ENCODE measurements around the gene OSBPL5.

The OSBPL5 gene

DNA sequence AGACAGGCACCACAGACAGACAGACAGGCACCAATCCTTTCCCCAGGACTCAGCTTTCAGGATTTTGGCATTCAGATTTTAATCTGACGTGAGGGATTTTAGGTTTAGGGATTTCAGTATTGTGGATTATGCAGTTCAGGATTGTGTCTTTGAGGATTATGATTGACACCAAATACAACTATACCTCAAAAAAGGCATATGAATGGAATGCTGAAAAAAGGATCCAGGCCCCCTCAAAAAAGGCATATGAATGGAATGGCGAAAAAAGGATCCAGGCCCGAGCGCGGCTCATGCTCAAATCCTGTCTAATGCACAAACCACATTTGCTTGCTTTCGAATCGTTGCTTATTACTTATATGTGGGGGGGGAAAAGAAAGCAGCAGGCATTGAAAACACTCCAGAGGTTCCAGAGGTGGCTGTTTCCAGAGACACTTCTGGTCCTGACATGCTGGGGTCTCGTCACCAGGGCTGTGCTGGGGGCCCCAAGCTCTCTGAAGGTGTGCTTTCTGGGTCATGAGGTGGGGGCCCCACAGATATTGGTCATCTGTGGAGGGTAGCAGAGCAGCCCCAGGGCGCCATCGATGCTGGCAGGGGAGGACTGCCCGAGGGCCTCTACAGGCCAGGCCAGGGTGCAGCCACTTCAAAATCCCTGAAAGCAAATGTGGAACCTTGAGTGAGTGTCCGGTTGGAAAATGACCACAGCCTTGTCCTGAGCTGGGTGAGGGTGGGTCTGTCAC, 16.8 kb upstream of the OSBPL5 start:
- no peaks in the 10 kb centered on the region for H3K9me3 ChIP-seq (ENCODE audit: control insufficient read depth, insufficient read depth, low read length)
- no peak overlapping the region for H3K4me2 ChIP-seq (ENCODE audit: low read length)
- H3K79me2 ChIP-seq (ENCODE audit: control insufficient read depth, low read length) = no peaks in the 10 kb centered on the region
- no peaks in the 10 kb centered on the region for H3F3A ChIP-seq (ENCODE audit: control insufficient read depth, insufficient read depth)
- H3K27ac ChIP-seq (ENCODE audit: low read depth, low read length) = no peak overlapping the region
- H3K36me3 ChIP-seq (ENCODE audit: control insufficient read depth, low read length) = no peaks in the 10 kb centered on the region
- no peak overlapping the region for H3K4me3 ChIP-seq (ENCODE audit: low read length)
- no peaks in the 10 kb centered on the region for H3K9me2 ChIP-seq (replicated peaks; ENCODE audit: control insufficient read depth, low read length)
- no peaks in the 10 kb centered on the region for H3K27me3 ChIP-seq (ENCODE audit: control insufficient read depth, low read length)
- no peaks in the 10 kb centered on the region for H4K20me1 ChIP-seq (ENCODE audit: control insufficient read depth, insufficient read depth, low read depth, low read length)
- TF ChIP-seq, protein P1, sequence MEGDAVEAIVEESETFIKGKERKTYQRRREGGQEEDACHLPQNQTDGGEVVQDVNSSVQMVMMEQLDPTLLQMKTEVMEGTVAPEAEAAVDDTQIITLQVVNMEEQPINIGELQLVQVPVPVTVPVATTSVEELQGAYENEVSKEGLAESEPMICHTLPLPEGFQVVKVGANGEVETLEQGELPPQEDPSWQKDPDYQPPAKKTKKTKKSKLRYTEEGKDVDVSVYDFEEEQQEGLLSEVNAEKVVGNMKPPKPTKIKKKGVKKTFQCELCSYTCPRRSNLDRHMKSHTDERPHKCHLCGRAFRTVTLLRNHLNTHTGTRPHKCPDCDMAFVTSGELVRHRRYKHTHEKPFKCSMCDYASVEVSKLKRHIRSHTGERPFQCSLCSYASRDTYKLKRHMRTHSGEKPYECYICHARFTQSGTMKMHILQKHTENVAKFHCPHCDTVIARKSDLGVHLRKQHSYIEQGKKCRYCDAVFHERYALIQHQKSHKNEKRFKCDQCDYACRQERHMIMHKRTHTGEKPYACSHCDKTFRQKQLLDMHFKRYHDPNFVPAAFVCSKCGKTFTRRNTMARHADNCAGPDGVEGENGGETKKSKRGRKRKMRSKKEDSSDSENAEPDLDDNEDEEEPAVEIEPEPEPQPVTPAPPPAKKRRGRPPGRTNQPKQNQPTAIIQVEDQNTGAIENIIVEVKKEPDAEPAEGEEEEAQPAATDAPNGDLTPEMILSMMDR (IDR thresholded peaks at IDR 0.05; ENCODE audit: low read depth, low read length, poor library complexity, severe bottlenecking) = no peak
- no peak for TF ChIP-seq EZH2phosphoT487 (IDR thresholded peaks at IDR 0.05; ENCODE audit: borderline replicate concordance, low read length)
- no peaks in the 10 kb centered on the region for H3K4me1 ChIP-seq (ENCODE audit: control insufficient read depth, low read length)

DNA sequence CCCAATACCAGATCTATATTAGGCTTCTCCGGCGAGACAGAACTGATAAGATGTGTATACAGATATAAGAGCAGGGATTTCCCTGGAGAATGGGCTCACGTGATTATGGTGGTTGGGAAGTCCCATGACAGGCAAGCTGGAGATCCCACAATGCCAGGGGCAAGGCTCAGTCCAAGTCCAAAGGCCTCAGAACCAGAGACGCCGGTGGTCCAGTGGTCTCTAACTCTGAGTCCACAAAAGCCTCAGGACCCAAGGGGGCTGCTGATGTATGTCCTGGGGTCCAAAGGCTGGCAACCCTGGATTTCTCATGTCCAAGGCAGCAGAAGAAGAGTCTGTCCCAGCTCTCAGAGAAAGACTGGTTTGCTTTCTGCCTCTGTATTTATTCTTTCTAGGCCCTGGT, 15.8 kb upstream of the OSBPL5 start:
- Histone ChIP-seq H3K79me2 (ENCODE audit: control insufficient read depth, low read length) (no peaks in the 10 kb centered on the region), H3K27ac (ENCODE audit: low read depth, low read length) (no peak overlapping the region), H3K9me3 (ENCODE audit: control insufficient read depth, insufficient read depth, low read length) (peaks cover 7% of the 10 kb centered on the region), H3K4me2 (ENCODE audit: low read length) (no peak overlapping the region), H3K27me3 (ENCODE audit: control insufficient read depth, low read length) (no peaks in the 10 kb centered on the region), H4K20me1 (ENCODE audit: control insufficient read depth, insufficient read depth, low read depth, low read length) (no peaks in the 10 kb centered on the region), H3K9me2 (replicated peaks; ENCODE audit: control insufficient read depth, low read length) (no peaks in the 10 kb centered on the region), H3K4me1 (ENCODE audit: control insufficient read depth, low read length) (no peaks in the 10 kb centered on the region), H3K36me3 (ENCODE audit: control insufficient read depth, low read length) (no peaks in the 10 kb centered on the region), H3F3A (ENCODE audit: control insufficient read depth, insufficient read depth) (no peaks in the 10 kb centered on the region), H3K4me3 (ENCODE audit: low read length) (no peak overlapping the region)
- TF ChIP-seq, protein P1 (IDR thresholded peaks at IDR 0.05; ENCODE audit: low read depth, low read length, poor library complexity, severe bottlenecking) = no peak
- TF ChIP-seq EZH2phosphoT487 (IDR thresholded peaks at IDR 0.05; ENCODE audit: borderline replicate concordance, low read length) = no peak

DNA sequence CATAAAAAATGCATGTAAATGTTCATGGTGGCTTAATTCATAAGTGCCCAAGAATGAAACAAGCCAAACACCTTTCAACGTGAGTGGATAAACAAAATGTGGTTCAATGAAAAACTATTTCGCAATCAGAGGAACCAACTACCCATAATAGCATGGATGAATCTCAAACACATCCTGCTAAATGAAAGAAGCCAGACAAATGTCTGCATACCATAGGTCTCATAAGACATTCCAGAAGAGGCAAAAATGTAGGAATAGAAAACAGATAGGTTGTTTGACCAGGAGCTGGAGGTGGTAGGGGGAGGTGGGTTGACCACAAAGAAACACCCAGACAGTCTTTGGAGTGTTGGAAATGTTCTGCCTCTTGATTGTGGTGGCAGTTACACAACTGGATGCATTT, 13.2 kb upstream of the OSBPL5 start:
- Histone ChIP-seq H3K36me3 (ENCODE audit: control insufficient read depth, low read length) (no peaks in the 10 kb centered on the region), H3K9me3 (ENCODE audit: control insufficient read depth, insufficient read depth, low read length) (peaks cover 12% of the 10 kb centered on the region), H3K79me2 (ENCODE audit: control insufficient read depth, low read length) (no peaks in the 10 kb centered on the region), H3K27ac (ENCODE audit: low read depth, low read length) (no peak overlapping the region), H3K4me1 (ENCODE audit: control insufficient read depth, low read length) (no peaks in the 10 kb centered on the region), H3K4me3 (ENCODE audit: low read length) (no peak overlapping the region), H3K27me3 (ENCODE audit: control insufficient read depth, low read length) (no peaks in the 10 kb centered on the region), H3K9me2 (replicated peaks; ENCODE audit: control insufficient read depth, low read length) (no peaks in the 10 kb centered on the region), H3K4me2 (ENCODE audit: low read length) (no peak overlapping the region), H3F3A (ENCODE audit: control insufficient read depth, insufficient read depth) (no peaks in the 10 kb centered on the region), H4K20me1 (ENCODE audit: control insufficient read depth, insufficient read depth, low read depth, low read length) (no peaks in the 10 kb centered on the region)
- TF ChIP-seq EZH2phosphoT487 (IDR thresholded peaks at IDR 0.05; ENCODE audit: borderline replicate concordance, low read length) = no peak
- TF ChIP-seq, protein P1 (IDR thresholded peaks at IDR 0.05; ENCODE audit: low read depth, low read length, poor library complexity, severe bottlenecking) = no peak
